LoVo (cell line): ENCODE results near the gene RPL22L1.
"Not testable (repeated sequence)": the region's sequence is repeated elsewhere in the genome, so short reads cannot be mapped to it uniquely, and the experiment has no call there.

ENCODE experiments used
- DNase-seq: peaks from one replicate; pipeline ENCODE4 v3.0.0-alpha.2; 2016; ENCODE audit warnings: low spot score

RPL22L1 gene

DNA sequence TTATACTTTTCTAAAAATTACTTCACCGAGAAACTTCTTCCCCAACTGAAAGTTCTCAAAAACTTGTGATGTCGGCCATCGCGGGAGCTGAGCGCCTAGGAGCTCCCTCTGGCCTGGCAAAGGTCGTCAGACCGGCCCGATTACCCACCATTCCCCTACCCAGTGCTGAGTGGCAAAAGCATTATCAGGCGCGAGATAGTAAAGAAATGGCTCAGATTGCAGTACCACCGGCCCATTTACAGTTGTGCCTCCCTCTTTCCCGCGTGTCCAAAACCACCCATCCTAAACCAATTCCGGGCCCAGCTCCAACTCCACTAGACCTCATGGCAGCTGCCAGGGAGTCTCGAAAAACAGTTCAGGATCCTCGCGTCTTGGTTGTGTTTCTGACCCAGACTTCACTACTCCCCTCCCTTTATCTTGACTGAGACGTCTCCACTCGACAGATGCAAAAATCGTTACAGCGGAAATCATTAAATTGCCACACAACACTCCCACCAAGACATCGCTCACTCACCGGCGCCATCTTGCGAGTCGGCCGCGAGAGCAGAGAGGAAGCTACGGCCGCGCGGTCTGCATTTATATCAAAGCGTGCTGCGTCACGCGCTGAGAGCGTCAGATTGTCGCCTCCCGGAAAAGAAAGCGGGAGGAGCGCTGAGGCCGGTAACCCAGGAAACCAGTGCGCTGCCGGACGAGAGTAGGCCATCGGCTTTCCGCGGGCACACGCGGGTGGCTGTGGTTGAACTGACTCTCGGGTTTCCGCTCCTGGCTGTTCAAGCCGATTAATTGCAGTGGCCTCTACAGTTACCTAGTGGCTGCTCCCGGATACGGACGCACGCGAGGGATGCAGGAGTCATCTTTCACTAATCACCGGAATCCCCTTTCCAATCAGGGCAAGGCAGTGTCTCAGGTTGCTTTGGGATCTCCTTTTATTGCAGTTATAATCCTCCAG is at the start of gene RPL22L1:
RPL22L1 (minus strand) TSS at position 551 of the 949 bp plus-strand sequence; CDS start at position 523, 28 bp downstream.
- DNase-seq = peak; percentile 97

DNA sequence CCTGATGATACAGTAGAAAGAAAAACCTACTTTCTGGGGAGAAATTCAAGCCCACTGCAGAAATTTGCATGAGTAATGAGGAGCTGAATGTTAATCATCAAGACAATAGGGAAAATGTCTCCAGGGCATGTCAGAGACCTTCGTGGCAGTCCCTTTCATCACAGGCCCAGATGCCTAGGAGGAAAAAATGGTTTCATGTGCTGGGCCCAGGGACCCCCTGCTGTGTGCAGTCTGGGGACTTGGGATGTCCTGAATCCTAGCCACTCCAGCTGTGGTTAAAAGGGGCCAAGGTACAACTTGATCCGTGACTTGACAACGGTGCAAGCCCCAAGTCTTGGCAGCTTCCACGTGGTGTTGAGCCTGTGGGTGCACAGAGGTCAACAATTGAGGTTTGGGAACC is 48.7 kb upstream of the RPL22L1 start:
- no peak for DNase-seq

DNA sequence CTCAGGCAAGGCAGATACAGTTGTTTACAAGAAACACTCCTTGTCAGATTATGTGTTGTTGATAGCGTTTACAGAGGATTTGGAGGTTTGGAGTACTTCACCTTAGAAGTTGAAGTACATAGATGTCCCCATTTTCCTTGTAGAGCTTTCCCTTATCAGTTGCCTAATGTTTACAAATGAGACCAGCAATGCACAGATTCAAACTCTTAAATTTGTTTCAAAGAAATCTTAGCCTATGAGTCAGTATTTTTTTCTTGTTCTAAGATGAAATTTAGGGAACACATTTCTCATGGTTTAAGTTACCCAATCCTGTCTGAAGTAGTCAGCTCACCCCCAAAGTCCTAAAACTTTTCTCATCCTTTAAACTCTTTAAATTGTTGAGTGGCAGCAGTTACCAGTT is 44.7 kb upstream of the RPL22L1 start:
- DNase-seq = no peak

DNA sequence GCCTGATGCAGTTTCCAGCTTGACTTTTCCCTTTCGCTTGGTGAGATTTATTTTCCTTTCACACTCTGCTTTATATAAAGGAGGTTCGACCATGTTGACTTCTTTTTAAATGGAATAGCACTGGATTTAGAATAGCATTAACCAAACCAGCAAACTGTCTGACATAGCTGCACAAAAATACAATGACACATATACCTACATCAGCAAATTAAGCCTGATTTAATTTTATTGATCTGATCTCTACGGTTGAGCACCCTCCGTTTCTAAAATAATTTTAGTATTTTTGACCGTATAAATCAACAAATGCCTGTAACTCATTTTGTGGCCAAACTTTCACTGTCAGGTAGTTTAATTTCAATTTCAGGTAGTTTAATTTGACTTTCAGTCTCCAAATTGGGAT is 44.2 kb upstream of the RPL22L1 start:
- no peak for DNase-seq

DNA sequence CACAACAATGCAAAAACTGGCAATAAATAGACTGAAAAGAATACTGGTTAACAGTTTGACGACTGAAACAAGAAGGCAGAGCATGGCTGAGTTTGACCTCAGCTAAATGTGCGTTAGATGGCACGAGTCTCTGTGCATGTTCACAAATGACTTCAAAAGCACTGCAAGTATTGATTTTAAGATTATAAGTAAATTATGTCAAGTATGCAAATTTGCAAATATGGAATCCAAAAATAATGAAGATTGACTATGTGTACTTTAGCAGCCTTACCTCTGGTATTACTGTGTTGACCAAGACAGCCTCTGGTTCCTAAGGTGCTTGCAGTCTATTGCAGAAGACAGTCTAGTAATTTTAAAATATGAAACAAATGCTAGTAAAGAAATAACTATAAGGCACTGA is 41.1 kb upstream of the RPL22L1 start:
- DNase-seq = no peak

DNA sequence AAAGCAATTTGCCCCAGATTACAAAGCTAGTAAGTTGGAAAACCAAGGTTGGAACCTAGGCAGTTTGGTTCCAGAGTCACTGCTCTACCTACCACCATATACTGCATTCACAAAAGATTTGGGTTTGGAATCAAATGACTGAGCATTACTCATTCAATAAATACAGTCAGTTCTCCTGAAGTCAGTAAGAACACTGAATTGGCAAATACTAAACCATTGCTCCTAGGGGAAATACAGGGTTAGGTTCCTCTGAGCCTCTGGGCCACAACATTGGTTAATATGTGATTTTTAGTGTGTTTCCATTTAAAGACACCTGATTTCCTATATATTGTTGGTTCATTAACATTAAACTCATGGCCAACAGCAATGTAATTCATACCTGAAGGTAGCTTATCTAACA is 40.5 kb upstream of the RPL22L1 start:
- DNase-seq = no peak

DNA sequence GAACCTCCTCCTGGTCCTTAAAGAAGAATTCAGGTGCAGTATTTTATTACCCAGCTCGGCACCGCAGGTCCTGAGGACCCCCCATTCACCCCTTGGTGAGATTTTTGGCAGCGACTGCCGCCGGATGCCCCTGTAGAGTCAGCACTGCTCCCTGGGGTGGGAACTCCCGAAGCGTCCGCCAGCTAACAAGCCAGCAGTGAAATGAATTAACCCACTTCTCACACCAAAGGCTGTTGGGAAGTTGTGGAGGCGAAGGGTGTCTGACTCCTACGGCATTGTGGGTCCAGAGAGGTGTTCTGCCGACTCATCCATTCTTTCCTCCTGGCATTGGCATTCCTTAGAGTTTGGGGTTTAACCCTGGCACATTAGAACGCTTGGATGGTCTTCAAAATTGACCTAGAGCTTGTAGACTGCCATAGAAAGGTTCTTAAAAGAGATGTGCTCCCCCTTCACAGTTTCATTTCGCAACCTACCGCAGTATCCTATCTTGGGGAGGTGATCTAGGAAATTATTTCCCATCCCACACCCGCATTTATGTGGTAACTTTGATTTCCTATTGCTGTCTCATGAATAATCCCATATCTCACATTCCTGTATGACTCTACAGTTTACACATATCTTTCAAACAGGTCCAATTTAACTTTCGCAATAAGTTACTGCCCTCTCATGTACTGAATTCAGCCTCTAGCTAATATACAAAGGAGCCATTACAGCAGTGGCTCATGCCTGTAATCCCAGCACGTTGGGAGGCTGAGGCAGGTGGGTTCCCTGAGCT is 39.3 kb upstream of the RPL22L1 start:
- DNase-seq = peak; percentile 68

DNA sequence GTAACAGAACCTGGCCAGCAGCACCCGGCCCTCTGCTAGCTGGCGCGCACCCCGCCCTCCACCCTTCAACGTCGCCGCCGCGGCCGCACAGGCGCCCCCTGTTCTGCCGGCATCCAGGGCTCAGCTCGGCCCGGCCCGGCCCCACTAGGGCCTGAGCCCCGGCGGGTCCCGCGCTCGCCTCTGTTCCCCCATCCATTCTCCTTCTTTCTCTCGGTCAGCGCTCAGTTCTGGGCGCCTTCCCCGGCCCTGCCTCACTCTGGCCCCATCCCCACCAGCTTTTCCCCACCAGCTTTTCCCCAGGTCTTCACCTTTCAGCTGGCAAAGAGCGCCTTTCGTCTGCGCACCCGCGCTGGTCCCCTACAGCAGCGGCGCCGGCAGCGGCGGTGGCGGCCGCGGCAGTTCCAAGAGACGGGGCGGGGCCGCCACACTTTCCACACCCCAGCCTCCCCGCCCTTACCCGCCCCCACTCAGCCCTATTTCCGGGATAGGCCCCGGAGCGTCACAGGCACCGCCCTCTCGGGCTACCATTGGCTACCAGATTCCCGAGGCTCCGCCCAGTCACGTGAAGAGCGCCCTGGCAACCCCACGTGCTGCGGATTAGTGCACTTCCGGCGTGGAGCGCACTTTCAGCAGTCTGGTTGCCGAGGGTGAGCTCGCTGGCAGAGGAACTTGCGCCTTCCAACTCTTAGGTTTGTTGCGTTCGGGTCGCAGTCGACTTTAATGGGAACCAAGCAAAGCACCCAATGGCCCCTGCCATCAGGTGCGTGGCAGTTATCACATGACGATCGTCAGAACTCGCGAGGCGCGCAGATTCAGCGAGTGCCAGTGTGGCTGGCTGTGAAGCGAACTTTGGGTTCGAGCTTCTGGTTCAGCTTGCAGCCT is 38.5 kb upstream of the RPL22L1 start, which contains the start of gene EIF5A2:
EIF5A2 (minus strand) TSS at position 403 of the 882 bp plus-strand sequence. CDS start 831 bp downstream, outside the sequence.
- peak; percentile 88 for DNase-seq

DNA sequence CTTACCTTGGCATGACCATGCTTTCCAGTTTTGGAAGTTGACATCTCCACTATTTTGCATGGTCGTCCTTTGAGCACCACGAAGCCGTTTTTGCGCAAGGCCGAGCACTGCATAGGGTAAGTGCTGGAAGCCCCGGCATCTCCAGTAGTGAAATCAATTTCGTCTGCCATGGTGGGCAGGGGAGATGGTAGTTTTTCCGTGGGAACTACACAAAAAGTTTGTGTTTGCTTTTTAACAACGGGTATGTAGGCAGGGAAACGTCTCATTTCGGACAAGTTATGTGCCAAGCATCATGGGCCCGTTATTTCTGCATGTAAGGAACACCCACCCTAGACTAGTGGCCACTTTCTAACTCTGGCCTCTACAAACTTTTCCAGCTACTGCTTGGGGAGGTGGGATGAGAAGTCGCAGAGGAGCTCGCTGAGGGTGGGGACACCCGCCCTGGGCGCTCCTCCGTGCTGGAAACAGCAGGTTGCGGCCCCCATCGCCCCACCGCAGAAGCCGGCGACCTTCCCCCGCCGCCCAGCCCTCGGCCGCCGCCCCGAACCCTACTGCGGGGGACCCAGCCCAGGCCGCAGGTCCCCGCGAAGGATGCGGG is 37.7 kb upstream of the RPL22L1 start:
- no peak for DNase-seq

DNA sequence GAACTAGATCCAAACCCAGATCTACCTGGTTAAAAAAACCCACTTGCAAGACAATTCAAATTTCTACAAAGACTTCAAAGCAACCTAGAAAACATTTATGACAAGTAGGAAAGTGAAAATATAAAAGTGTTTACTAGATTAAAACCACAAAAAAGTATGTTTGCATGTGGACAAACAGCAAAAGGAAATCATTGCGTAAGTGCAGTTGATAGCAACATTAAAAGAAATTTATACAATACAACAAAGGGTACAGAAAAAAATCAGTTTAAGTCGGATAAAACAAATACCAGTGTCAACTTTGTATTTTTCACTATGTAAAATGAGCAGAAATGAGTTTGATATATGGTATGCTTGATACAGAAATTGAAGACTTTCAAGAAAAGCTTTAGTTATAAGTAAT is 35.9 kb upstream of the RPL22L1 start:
- DNase-seq = no peak

DNA sequence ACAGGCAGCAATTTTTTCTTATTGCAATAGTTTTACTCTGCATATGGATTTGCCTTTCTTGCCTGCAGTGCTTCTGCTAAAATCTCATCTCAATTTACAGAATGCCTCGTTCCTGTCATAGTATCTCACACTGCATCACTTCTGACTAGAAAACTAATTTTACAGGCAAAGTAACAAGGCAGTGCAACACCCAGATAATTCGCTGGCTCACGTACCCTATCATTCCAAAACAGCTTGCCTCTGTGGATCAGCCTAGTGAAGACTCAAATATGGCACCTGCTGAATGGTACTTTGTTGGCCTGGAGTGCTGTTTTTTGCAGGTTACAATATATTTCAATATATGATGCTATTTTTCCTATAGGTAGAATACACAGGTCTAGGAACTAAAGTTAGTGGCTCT is 33.1 kb upstream of the RPL22L1 start:
- no peak for DNase-seq

DNA sequence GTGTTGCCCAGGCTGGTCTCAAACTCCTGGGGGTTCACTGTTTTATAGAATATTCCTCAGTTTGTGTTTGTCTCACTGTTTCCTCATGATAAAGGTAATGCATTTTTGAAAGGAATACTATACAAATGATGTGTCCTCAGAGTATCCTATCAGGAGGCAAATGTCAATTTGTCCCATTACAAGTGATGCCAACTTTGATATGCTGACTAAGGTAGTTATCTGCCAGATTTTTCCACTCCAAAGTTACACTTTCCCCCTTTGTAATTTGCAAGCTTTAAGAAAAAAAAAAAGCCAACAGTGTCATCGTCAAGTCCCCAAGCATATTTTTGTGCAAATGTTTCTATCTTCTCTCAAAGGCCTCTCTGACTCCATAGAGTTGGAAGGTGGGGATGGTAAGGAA is 29.5 kb upstream of the RPL22L1 start:
- DNase-seq = no peak

DNA sequence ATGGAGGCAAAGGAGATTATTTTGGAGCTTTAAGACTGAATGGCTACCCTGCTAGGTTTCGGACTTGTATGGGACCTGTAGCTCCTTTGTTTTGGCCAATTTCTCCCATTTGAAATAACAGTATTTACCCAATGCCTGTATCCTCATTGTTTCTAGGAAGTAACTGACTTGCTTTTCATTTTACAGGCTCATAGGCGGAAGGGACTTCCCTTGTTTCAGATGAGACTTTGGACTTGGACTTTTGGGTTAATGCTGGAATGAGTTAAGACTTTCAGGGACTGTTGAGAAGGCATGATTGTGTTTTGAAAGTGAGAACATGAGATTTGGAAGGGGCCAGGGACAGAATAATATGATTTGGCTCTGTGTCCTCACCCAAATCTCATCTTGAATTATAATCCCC is 28.0 kb upstream of the RPL22L1 start:
- DNase-seq = no peak

DNA sequence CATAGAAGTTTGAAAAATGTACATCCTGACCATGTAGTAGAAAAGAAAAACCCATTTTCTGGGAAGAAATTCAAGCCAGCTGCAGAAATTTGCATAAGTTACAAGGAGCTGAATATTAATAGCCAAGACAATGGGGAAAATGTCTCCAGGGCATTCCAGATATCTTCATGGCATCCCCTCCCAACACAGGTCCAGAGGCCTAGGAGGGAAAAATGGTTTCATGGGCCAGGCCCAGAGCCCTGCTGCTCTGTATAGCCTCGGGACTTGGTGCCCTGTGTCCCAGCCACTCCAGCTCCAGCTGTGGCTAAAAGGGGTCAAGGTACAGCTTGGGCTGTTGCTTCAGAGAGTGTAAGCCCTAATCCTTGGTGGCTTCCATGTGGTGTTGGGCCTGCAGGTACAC is 27.2 kb upstream of the RPL22L1 start:
- DNase-seq = not testable (repeated sequence)

DNA sequence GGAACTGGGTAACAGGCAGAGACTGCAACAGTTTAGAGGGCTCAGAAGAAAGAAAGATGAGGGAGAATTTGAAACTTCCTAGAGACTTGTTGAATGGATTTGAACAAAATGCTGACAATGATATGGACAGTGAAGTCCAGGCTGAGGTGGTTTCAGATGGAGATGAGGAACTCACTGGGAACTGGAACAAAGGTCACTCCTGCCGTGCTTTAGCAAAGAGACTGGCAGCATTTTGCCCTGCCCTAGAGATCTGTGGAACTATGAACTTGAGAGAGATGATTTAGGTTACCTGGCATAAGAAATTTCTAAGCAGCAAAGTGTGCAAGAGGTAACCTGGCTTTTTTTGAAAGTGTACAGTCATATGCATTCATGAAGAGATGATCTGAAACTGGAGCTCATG is 26.8 kb upstream of the RPL22L1 start:
- DNase-seq = no peak

DNA sequence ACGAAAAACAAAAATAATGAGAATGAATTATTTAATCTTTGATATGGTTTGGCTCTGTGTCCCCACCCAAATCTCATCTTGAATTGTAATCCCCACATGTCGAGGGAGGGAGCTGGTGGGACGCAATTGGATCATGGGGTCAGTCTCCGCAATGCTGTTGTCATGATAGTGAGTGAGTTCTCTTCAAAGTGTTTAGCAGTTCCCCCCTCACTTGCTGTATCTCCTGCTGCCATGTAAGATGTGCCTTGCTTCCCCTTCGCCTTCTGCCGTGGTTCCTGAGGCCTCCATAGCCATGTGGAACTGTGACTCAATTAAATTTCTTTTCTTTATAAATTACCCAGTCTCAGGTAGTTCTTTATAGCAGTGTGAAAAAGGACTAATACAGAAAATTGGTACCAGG is 26.3 kb upstream of the RPL22L1 start:
- DNase-seq = not testable (repeated sequence)

DNA sequence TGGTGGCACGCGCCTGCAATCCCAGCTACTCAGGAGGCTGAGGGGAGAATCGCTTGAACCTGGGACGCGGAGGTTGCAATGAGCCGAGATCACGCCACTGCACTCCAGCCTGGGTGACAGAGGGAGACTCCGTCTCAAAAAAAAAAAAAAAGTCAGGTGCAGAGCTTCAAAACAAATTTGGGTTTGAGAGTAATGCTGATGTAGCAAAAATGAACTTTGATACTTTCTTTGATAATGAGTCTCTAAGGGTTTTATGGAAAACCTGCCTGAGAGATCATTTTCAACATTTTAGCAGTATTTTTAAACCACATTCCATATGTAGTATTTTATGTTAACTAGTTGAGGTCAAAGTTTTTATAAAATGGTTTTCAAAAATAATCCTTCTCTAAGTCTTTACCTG is 23.9 kb upstream of the RPL22L1 start:
- DNase-seq = no peak

DNA sequence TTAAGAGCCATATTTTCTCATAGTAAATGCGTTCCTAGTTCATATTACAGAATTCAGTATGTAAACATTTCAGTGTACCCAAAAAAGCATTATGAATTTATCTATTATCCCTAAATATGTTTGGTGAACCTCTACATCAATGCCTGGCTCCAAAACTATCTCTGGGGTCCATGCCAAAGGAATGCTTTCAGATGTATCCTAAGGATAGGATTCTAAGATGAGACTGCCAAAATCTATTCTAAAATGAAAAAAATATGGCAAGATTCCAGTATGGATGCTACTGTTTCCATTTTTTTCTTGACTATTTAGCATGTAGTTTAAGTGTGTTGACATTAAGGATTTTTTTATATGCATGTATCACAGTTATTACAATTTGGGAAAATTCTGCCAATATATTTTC is 19.6 kb upstream of the RPL22L1 start:
- no peak for DNase-seq

DNA sequence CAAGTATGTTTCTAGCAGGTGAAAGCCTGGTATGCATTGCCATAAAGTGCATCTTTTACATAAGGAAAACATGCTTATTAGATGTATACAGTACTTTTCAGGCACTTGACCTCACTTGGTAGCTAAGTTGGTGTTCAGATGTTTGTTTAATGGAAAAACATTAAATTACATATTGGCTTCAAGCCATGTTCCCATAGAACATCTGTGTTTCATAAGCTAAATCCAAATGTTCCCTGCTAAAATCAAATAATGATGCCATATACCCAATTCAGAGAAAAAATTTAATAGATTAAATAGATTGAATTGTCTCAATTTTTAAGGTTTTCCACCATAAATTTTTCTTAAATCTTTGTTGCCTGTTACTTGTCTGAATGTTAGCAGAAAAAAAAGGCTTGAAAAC is 19.1 kb upstream of the RPL22L1 start:
- no peak for DNase-seq

DNA sequence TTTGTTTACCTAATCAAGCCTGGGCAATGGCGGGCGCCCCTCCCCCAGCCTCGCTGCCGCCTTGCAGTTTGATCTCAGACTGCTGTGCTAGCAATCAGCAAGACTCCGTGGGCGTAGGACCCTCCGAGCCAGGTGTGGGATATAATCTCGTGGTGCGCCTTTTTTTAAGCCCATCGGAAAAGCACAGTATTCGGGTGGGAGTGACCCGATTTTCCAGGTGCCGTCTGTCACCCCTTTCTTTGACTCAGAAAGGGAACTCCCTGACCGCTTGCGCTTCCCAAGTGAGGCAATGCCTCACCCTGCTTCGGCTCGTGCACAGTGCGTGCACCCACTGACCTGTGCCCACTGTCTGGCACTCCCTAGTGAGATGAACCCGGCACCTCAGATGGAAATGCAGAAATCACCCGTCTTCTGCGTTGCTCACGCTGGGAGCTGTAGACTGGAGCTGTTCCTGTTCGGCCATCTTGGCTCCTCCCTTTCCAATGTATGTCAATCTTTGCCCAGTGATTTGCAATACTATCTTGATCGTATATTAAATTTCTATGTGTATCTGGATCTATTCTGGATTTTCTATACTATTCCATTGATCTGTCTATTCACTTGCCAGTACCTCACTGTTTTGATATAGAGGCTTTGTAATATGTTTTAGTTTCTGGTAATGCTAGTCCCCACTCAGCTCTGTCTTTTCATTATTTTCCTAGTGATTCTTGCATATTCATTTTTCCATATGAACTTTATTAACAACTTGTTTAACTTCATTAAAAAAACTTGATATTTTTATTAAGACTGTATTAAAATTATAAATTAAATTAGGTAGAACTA is 14.3 kb upstream of the RPL22L1 start:
- DNase-seq = peak; percentile 26

DNA sequence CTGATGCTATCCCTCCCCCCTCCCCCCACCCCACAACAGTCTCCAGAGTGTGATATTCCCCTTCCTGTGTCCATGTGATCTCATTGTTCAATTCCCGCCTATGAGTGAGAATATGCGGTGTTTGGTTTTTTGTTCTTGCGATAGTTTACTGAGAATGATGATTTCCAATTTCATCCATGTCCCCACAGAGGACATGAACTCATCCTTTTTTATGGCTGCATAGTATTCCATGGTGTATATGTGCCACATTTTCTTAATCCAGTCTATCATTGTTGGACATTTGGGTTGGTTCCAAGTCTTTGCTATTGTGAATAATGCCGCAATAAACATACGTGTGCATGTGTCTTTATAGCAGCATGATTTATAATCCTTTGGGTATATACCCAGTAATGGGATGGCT is 8.7 kb upstream of the RPL22L1 start:
- DNase-seq = not testable (repeated sequence)
